Pancreas (tissue), 10 donors: ENCODE data around the gene TRIM25. TPM values are rescaled to one million over a fixed set of nuclear protein-coding genes. Genes with fewer than 3 reads are reported as not detected.

Source experiments
- ATAC-seq, 4 donors: fragments of 200-7000 bp; cut with Tn5 transposase; one replicate each; pipeline versions ENCODE4 v1.8.0 to v1.9.1; 2020; ENCODE audit warnings: mild to moderate bottlenecking in 4 of 4, moderate library complexity in 4 of 4
- DNase-seq, 6 donors: peaks; one replicate each; pipeline ENCODE4 v3.0.0-alpha.2; 2020
- FAIRE-seq: peaks from 2 replicates; lab custom pipeline; 2012; peaks lifted over from hg19 to GRCh38; lab: Jason Lieb, UNC
- H3K27ac ChIP-seq, 4 donors: fragments of 200-600 bp; sonication (generic); 1 replicate in 3 of 4; 2 replicates in 1 of 4; pipeline versions ENCODE4 v1.5.0 to v1.8.0; 2020
- H3K27me3 ChIP-seq, 4 donors: fragments of 200-600 bp; one replicate each; pipeline ENCODE4 v1.8.0; 2021
- H3K36me3 ChIP-seq, 3 donors: fragments of 200-600 bp; sonication (generic) in 1 of 3; one replicate each; pipeline versions ENCODE4 v1.5.0 to v1.8.0; 2020 to 2021
- H3K4me1 ChIP-seq, 3 donors: fragments of 200-600 bp; one replicate each; pipeline ENCODE4 v1.8.0; 2021
- H3K4me3 ChIP-seq, 4 donors: fragments of 200-600 bp; sonication (generic) in 2 of 4; one replicate each; pipeline versions ENCODE4 v1.5.0 to v1.8.0; 2020 to 2021
- H3K9me3 ChIP-seq, 4 donors: fragments of 200-600 bp; one replicate each; pipeline ENCODE4 v1.8.0; 2021
- CTCF ChIP-seq, 4 donors: fragments of 200-600 bp; sonication (generic) in 3 of 4; IDR thresholded peaks; one replicate each; pipeline versions ENCODE4 v1.5.0 to v1.8.0; 2021; ENCODE audit warnings: antibody characterized with exemption in 4 of 4
- WGBS, 2 donors: extraction: QIAGEN DNeasy Blood & Tissue Kit; methylation state at CpG; one replicate each; pipeline ENCODE4 v1.1.7; 2013; 5-methylcytosine and 5-hydroxymethylcytosine counted together
- intact Hi-C, 3 donors: fragments of 100-400 bp; cut with DNase I; formaldehyde crosslinking; loops; one replicate each; pipeline versions ENCODE4 v1.11.1 to v1.14.2; 2022
- polyA plus RNA-seq, 2 donors: library from polyadenylated mRNA; stranded (reverse); fragments of 200-250 nt; gene quantifications; one replicate each; pipeline ENCODE4 v1.2.3, GENCODE V29; 2013
- total RNA-seq, 6 donors: library from RNA; stranded (reverse); fragmentation: NEBNext Ultra II Directional in 4 of 6; extraction: Animal tissue kit (Norgen Biotek cat#: 25700) in 4 of 6; gene quantifications; one replicate each; pipeline versions ENCODE4 v1.2.1 to v1.2.4, GENCODE V29; 2021 to 2023
- donor health status: healthy with polysubstance abuse.
- donor health status: DM: no; HTN: no; CAD: no; lungs with moderate emphysema.
- donor health status: DM: no; HTN: no; CAD: no.
- donor health status: control.
- donor health status: control.
- donor health status: Bipolar disorder and iron deficiency.
- donor health status: DM: yes; HTN: yes; CAD: no.
- donor health status: DM: no; HTN: no; CAD: no.
- donor health status: DM: no; HTN: no; CAD: no.
- donor health status: DM: yes; HTN: yes; CAD: no.

Gene TRIM25
- total and polyA plus RNA-seq, 8 donors = 12.2 to 39.4 (median 20.1) TPM

GRCh38 chr17:56929362-56929969 is 15.6 kb upstream of the TRIM25 start:
- no peaks in the 10 kb centered on the region for H3K4me1 ChIP-seq
- intact Hi-C loops = no loop called here
- no peak overlapping the region for H3K4me3 ChIP-seq
- ATAC-seq (no peak), FAIRE-seq (no peak), DNase-seq (no peak)
- no peak for TF ChIP-seq CTCF (IDR thresholded peaks at IDR 0.05)
- H3K36me3 ChIP-seq = peaks cover 0 to 5% (median 0%) of the 10 kb centered on the region in 3 donors
- H3K27ac ChIP-seq = no peak overlapping the region
- no peaks in the 10 kb centered on the region for H3K9me3 ChIP-seq
- H3K27me3 ChIP-seq = no peaks in the 10 kb centered on the region

GRCh38 chr17:56928586-56928985 is 14.7 kb upstream of the TRIM25 start:
- DNase-seq = no peak
- 84 to 92% methylated on average over 2 of the region's 2 CpGs for WGBS, 2 donors
- TF ChIP-seq CTCF (IDR thresholded peaks at IDR 0.05) = no peak
- Histone ChIP-seq H3K27me3 (no peaks in the 10 kb centered on the region), H3K36me3 (no peaks in the 10 kb centered on the region), H3K9me3 (no peaks in the 10 kb centered on the region), H3K4me3 (no peak overlapping the region), H3K4me1 (no peaks in the 10 kb centered on the region), H3K27ac (no peak overlapping the region)
- FAIRE-seq = no peak
- ATAC-seq = no peak
- intact Hi-C loops = no loop called here

- Histone ChIP-seq H3K4me3 (no peak overlapping the region), H3K27me3 (no peaks in the 10 kb centered on the region), H3K27ac (no peak overlapping the region), H3K4me1 (no peaks in the 10 kb centered on the region), H3K36me3 (no peaks in the 10 kb centered on the region), H3K9me3 (no peaks in the 10 kb centered on the region)
- WGBS, 2 donors = 73 to 81% methylated on average over 2 of the region's 2 CpGs
- ATAC-seq (no peak), FAIRE-seq (no peak), DNase-seq (no peak)
- intact Hi-C loops = no loop called here
- TF ChIP-seq CTCF (IDR thresholded peaks at IDR 0.05) = no peak
These were observed 12.9 kb upstream of the TRIM25 start for GRCh38 chr17:56926704-56927103.

- no peaks in the 10 kb centered on the region for H3K4me1 ChIP-seq
- TF ChIP-seq CTCF (IDR thresholded peaks at IDR 0.05) = no peak
- H3K36me3 ChIP-seq = no peaks in the 10 kb centered on the region
- intact Hi-C loops = no loop called here
- FAIRE-seq (no peak), DNase-seq (no peak), ATAC-seq (no peak)
- H3K27ac ChIP-seq = no peak overlapping the region
- no peak overlapping the region for H3K4me3 ChIP-seq
- H3K27me3 ChIP-seq = no peaks in the 10 kb centered on the region
- H3K9me3 ChIP-seq = no peaks in the 10 kb centered on the region
These were observed 12.4 kb upstream of the TRIM25 start for GRCh38 chr17:56926270-56926669.

GRCh38 chr17:56925088-56925487 is 11.2 kb upstream of the TRIM25 start:
- H3K36me3 ChIP-seq = no peaks in the 10 kb centered on the region
- no peaks in the 10 kb centered on the region for H3K9me3 ChIP-seq
- H3K4me3 ChIP-seq = no peak overlapping the region
- no peak overlapping the region for H3K27ac ChIP-seq
- WGBS, 2 donors = 86 to 91% methylated on average over 2 of the region's 2 CpGs
- FAIRE-seq = no peak
- H3K4me1 ChIP-seq = no peaks in the 10 kb centered on the region
- H3K27me3 ChIP-seq = no peaks in the 10 kb centered on the region
- DNase-seq = no peak
- intact Hi-C loops = no loop called here
- no peak for ATAC-seq
- TF ChIP-seq CTCF (IDR thresholded peaks at IDR 0.05) = no peak
